Heart right ventricle (tissue), 16 donors: ENCODE results near the gene KLC3. TPM values are rescaled to one million over a fixed set of nuclear protein-coding genes. Genes with fewer than 3 reads are reported as not detected.

Experiments
- ATAC-seq, 8 donors: fragments of 200-7000 bp; cut with Tn5 transposase; one replicate each; pipeline ENCODE4 v1.9.1; 2020; ENCODE audit warnings: mild to moderate bottlenecking in 8 of 8, moderate library complexity in 8 of 8, moderate number of reproducible peaks in 1 of 8
- DNase-seq, 2 donors: peaks; one replicate each; pipeline ENCODE4 v3.0.0-alpha.2; 2020
- H3K27ac ChIP-seq, 10 donors: fragments of 200-600 bp; sonication (generic) in 2 of 10; one replicate each; pipeline versions ENCODE4 v1.5.0 to v1.8.0; 2020 to 2022; ENCODE audit warnings: mild to moderate bottlenecking in 3 of 10
- H3K27me3 ChIP-seq, 7 donors: fragments of 200-600 bp; one replicate each; pipeline ENCODE4 v1.8.0; 2021 to 2022; ENCODE audit warnings: mild to moderate bottlenecking in 2 of 7
- H3K36me3 ChIP-seq, 9 donors: fragments of 200-600 bp; sonication (generic) in 1 of 9; one replicate each; pipeline versions ENCODE4 v1.5.0 to v1.8.0; 2020 to 2022; ENCODE audit warnings: mild to moderate bottlenecking in 2 of 9
- H3K4me1 ChIP-seq, 9 donors: fragments of 200-600 bp; sonication (generic) in 1 of 9; one replicate each; pipeline versions ENCODE4 v1.5.0 to v1.8.0; 2020 to 2022; ENCODE audit warnings: mild to moderate bottlenecking in 4 of 9
- H3K4me3 ChIP-seq, 10 donors: fragments of 200-600 bp; sonication (generic) in 2 of 10; one replicate each; pipeline versions ENCODE4 v1.5.0 to v1.8.0; 2020 to 2022; ENCODE audit warnings: mild to moderate bottlenecking in 7 of 10, moderate library complexity in 2 of 10
- H3K9me3 ChIP-seq, 11 donors: fragments of 200-600 bp in 10 of 11; sonication (generic) in 2 of 11; one replicate each; pipeline versions ENCODE4 v1.5.0 to v1.8.0; 2013 to 2022; ENCODE audit warnings: mild to moderate bottlenecking in 2 of 11, control low read depth in 1 of 11, moderate library complexity in 1 of 11
- CTCF ChIP-seq, 9 donors: fragments of 200-600 bp; sonication (generic) in 2 of 9; IDR thresholded peaks; one replicate each; pipeline versions ENCODE4 v1.5.0 to v1.8.0; 2021 to 2022; ENCODE audit warnings: antibody characterized with exemption in 9 of 9, mild to moderate bottlenecking in 5 of 9, moderate library complexity in 1 of 9
- WGBS, 2 donors: extraction: QIAGEN DNeasy Blood & Tissue Kit; methylation state at CpG; one replicate each; pipeline ENCODE4 v1.1.7; 2013; ENCODE audit warnings: inconsistent platforms in 1 of 2; 5-methylcytosine and 5-hydroxymethylcytosine counted together
- intact Hi-C, 10 donors: fragments of 100-400 bp; cut with DNase I; formaldehyde crosslinking; loops; one replicate each; pipeline versions ENCODE4 v1.11.1 to v1.14.2; 2022
- polyA plus RNA-seq, 2 donors: library from polyadenylated mRNA; stranded (reverse); fragments of 200-250 nt; gene quantifications; one replicate each; pipeline ENCODE4 v1.2.3, GENCODE V29; 2013
- total RNA-seq, 10 donors: library from RNA; stranded (reverse); fragmentation: NEBNext Ultra II Directional in 3 of 10; extraction: Animal tissue kit (Norgen Biotek cat#: 25700) in 3 of 10; gene quantifications; one replicate each; pipeline versions ENCODE4 v1.2.1 to v1.2.4, GENCODE V29; 2021 to 2023
- donor health status: Arrhythmogenic right ventricular cardiomyopathy.
- donor health status: ischemic (EF 13 %, LVEDD 7.1; RV severe dilation, severe dysfunction).
- donor health status: healthy with polysubstance abuse.
- donor health status: DM: no; HTN: yes; CAD: no.
- donor health status: DM: no; HTN: no; CAD: no.
- donor health status: ischemic (EF 25% LVEDD 6.9; RV normal size, moderate dysfunction).
- donor health status: ischemic (EF 25% LVEDD 5.7; RV mildly dilated, moderate dysfunction).
- donor health status: healthy.
- donor health status: DM: yes; HTN: yes; CAD: no.
- donor health status: Ischemic cardiomyopathy.
- donor health status: ischemic (EF 35%, LVEDD 5.7; RV mildly dilated, moderate dysfunction).
- donor health status: nonischemic (EF 11% LVEDD 7.7; RV severe dilation, severe dysfunction).
- donor health status: DM: yes; HTN: yes; CAD: no.
- donor health status: PGD.
- donor health status: ischemic (EF 29% LVEDD 5.4; RV normal size, mild dysfunction).
- donor health status: nonischemic (EF 23%, LVEDD 6.1; RV moderate dilation, normal function).

KLC3 gene
- total and polyA plus RNA-seq, 12 donors: 0.14 to 0.16 (median 0.14) TPM; not detected in 9

DNA sequence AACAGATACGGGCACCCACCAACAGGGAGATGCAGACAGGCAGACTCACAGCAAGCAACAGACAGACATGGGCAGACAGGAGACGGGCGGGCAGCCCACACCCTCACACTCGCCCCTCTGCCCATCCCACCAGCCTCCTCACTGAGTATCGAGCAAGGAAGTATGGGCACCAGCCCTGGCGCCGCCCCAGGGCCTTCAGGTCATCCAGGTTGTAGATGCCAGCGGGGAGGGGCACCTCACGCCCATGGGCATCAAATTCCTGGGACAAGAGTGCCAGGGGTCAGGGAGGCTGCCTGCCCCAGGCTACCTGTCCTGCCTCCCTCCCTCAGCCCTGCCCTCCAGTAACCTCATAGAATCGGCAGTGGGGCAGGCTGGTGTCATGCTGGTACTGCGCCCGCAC, 24.1 kb downstream of the KLC3 start:
- peaks cover 0 to 57% (median 7%) of the 10 kb centered on the region in 9 donors for H3K36me3 ChIP-seq
- intact Hi-C loops: no loop called here
- H3K9me3 ChIP-seq: no peaks in the 10 kb centered on the region
- no peaks in the 10 kb centered on the region for H3K27me3 ChIP-seq
- TF ChIP-seq CTCF (IDR thresholded peaks at IDR 0.05): no peak
- ATAC-seq (no peak), DNase-seq (no peak)
- H3K27ac ChIP-seq: no peak overlapping the region
- peaks cover 0 to 6% (median 0%) of the 10 kb centered on the region in 9 donors for H3K4me1 ChIP-seq
- 89 to 93% methylated on average over 12 of the region's 12 CpGs for WGBS, 2 donors
- no peak overlapping the region for H3K4me3 ChIP-seq

DNA sequence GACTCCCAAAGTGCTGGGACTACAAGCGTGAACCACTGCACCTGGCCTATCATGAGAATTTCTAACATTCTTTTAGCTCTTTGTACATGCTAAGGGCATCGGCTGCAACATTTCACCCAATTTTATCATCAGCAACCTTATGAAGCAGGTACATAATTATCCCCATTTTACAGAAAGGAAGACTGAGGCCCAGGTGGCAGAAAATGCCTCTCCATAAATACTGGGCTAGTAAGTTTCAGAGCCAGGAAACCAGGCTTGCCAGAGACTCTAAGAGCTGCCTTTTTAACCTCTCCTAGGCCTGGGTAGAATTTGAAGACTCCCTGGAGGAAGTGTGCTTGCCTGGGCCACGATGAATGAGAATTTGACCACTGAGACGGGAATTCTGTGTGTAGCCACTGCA, 27.6 kb downstream of the KLC3 start:
- ATAC-seq (no peak), DNase-seq (no peak)
- H3K27ac ChIP-seq: no peak overlapping the region
- H3K27me3 ChIP-seq: no peaks in the 10 kb centered on the region
- H3K9me3 ChIP-seq: no peaks in the 10 kb centered on the region
- peaks cover 0 to 15% (median 9%) of the 10 kb centered on the region in 9 donors for H3K4me1 ChIP-seq
- H3K4me3 ChIP-seq: no peak overlapping the region
- no peak for TF ChIP-seq CTCF (IDR thresholded peaks at IDR 0.05)
- intact Hi-C loops: no loop called here
- H3K36me3 ChIP-seq: peaks cover 0 to 24% (median 0%) of the 10 kb centered on the region in 9 donors
- WGBS, 2 donors: 95 to 96% methylated on average over 4 of the region's 4 CpGs

GRCh38 chr19:45368737-45369340, 28.3 kb downstream of the KLC3 start:
- Histone ChIP-seq H3K9me3 (no peaks in the 10 kb centered on the region), H3K36me3 (peaks cover 0 to 17% (median 0%) of the 10 kb centered on the region in 9 donors), H3K27ac (no peak overlapping the region), H3K27me3 (no peaks in the 10 kb centered on the region), H3K4me1 (peaks cover 0 to 15% (median 9%) of the 10 kb centered on the region in 9 donors), H3K4me3 (no peak overlapping the region)
- intact Hi-C loops: no loop called here
- DNase-seq: no peak
- no peak for TF ChIP-seq CTCF (IDR thresholded peaks at IDR 0.05)
- 92 to 95% methylated on average over 11 of the region's 11 CpGs for WGBS, 2 donors
- no peak for ATAC-seq

GRCh38 chr19:45370410-45371204, 30.1 kb downstream of the KLC3 start, which contains the start of gene ERCC2:
TSS of gene ERCC2 (minus strand) at chr19:45370573. CDS start at chr19:45370540, 33 bp downstream.
- intact Hi-C loops: no loop called here
- Histone ChIP-seq H3K9me3 (no peaks in the 10 kb centered on the region), H3K27ac (peak within 1 kb of the TSS in 9 of 10 donors; percentile 63 to 89 (median 74)), H3K4me1 (peaks cover 0 to 15% (median 9%) of the 10 kb centered on the region in 9 donors), H3K36me3 (peaks cover 0 to under 1% (median 0%) of the 10 kb centered on the region in 9 donors), H3K4me3 (peak within 1 kb of the TSS; percentile 51 to 93 (median 82)), H3K27me3 (no peaks in the 10 kb centered on the region)
- ATAC-seq (peak; percentile 97 to 100 (median 99)), DNase-seq (peak; percentile 99 to 100)
- TF ChIP-seq CTCF (IDR thresholded peaks at IDR 0.05): no peak
- 4% methylated on average over 51 to 55 of the region's 55 CpGs for WGBS, 2 donors
